ENCODE data around the gene PIP4K2B. TPM values are rescaled to one million over a fixed set of nuclear protein-coding genes. Genes with fewer than 3 reads are reported as not detected.

The PIP4K2B gene
- total and polyA plus RNA-seq, 9 of the 15 experiments (the other 6 are each of a cell fraction or from before 2014, with no cell fraction given) = 3.7 to 29.9 (median 23.0) TPM

DNA sequence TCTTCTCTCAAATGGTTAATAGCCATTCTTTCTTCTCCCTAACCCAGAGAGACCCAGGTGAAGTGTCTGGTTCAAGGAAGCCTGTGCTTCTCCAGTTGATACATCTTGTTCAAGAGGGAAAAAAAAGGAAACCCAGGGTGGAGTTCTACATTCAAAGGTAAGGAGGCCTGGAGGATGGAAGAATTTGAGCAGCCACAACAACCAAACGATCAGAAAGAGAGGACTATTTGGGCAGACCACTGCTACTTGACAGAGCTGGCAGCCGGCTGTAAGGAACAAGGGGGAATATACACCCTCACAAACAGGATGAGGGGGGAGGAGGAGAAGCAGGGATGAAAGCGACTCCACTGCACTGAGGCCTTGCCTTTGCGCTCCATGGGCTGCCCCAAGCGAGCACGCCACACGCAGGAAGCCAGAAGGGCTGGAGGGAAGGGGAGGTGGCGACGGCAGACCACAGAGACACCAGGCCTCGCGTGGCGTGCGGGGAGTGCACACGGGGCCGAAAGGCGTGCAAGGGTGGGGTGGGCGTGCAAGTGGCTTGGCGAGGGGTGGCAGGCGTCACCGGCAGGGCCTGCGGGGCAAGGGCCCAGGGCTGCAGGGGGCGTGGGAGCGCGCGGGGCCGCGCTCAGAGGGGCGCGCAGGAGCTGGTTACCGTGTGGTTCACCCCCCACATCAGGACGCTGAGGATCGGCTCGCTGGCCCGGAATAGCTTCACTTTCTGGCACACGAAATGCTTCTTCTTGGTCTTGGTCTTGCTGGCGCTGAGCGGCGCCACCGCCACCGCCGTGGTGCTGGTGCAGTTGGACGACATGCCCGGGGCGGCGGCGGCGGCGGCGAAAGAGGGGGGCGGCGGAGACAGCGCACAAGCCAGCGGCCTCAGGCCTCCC lies 499 bp downstream of the PIP4K2B start (continued):
- TF ChIP-seq BCLAF1 (IDR thresholded peaks at IDR 0.05; ENCODE audit: borderline replicate concordance in 1 of 2, control insufficient read depth in 1 of 2, low read depth in 2 of 2, low read length in 1 of 2) (0 out of 4 replicates have a peak, but pooled peaks of 1 of the 2 experiments have one; percentile 34), KDM4B (IDR thresholded peaks at IDR 0.05; ENCODE audit: borderline replicate concordance in 2 of 2, low read depth in 1 of 2) (0 out of 4 replicates have a peak, but pooled peaks of 1 of the 2 experiments have one; percentile 47), FOXP1 (CRISPR knock-in tag; IDR thresholded peaks at IDR 0.05) (no peak; the same call in 1 of the 2 replicates), POLR2G (IDR thresholded peaks at IDR 0.05; ENCODE audit: low read depth, low read length) (peak; percentile 44; the same call in 1 of the 2 replicates), MAFG (tag; conservative IDR thresholded peaks at IDR 0.05) (no peak), FOXK2 (conservative IDR thresholded peaks at IDR 0.05 in 1 of 2, IDR thresholded peaks at IDR 0.05 in 1 of 2; ENCODE audit: low read depth in 2 of 2) (0 out of 4 replicates have a peak, but pooled peaks of 1 of the 2 experiments have one; percentile 4), JUNB (CRISPR knock-in tag; conservative IDR thresholded peaks at IDR 0.05) (no peak), MBD2 (IDR thresholded peaks at IDR 0.05; ENCODE audit: borderline replicate concordance, low read depth) (0 out of 2 replicates have a peak, but pooled peaks have one; percentile 17), CTCFL (IDR thresholded peaks at IDR 0.05; ENCODE audit: borderline replicate concordance, insufficient read depth, low read depth, low read length, poor library complexity, severe bottlenecking) (no peak), SNRNP70 (optimal IDR thresholded peaks at IDR 0.05; ENCODE audit: low read depth, low read length) (no peak), ZNF77 (CRISPR knock-in tag; IDR thresholded peaks at IDR 0.05) (no peak), CREB1 (IDR thresholded peaks at IDR 0.05) (no peak; the same call in 1 of the 2 replicates), CREB1 (CRISPR knock-in tag; IDR thresholded peaks at IDR 0.05) (no peak; the same call in 1 of the 2 replicates), ZBTB43 (CRISPR knock-in tag; IDR thresholded peaks at IDR 0.05) (no peak), ARID1B (IDR thresholded peaks at IDR 0.05) (no peak)
- TF ChIP-seq, protein P1, sequence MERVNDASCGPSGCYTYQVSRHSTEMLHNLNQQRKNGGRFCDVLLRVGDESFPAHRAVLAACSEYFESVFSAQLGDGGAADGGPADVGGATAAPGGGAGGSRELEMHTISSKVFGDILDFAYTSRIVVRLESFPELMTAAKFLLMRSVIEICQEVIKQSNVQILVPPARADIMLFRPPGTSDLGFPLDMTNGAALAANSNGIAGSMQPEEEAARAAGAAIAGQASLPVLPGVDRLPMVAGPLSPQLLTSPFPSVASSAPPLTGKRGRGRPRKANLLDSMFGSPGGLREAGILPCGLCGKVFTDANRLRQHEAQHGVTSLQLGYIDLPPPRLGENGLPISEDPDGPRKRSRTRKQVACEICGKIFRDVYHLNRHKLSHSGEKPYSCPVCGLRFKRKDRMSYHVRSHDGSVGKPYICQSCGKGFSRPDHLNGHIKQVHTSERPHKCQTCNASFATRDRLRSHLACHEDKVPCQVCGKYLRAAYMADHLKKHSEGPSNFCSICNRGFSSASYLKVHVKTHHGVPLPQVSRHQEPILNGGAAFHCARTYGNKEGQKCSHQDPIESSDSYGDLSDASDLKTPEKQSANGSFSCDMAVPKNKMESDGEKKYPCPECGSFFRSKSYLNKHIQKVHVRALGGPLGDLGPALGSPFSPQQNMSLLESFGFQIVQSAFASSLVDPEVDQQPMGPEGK (CRISPR knock-in tag; IDR thresholded peaks at IDR 0.05; ENCODE audit: borderline replicate concordance) = no peak
